ENCODE data around the gene DNAI2. TPM values are rescaled to one million over a fixed set of nuclear protein-coding genes. Genes with fewer than 3 reads are reported as not detected.
"Not testable (repeated sequence)": the region's sequence is repeated elsewhere in the genome, so short reads cannot be mapped to it uniquely, and the experiment has no call there.

Gene DNAI2
- total RNA-seq, 4 donors from 2014 or later: not detected

DNA sequence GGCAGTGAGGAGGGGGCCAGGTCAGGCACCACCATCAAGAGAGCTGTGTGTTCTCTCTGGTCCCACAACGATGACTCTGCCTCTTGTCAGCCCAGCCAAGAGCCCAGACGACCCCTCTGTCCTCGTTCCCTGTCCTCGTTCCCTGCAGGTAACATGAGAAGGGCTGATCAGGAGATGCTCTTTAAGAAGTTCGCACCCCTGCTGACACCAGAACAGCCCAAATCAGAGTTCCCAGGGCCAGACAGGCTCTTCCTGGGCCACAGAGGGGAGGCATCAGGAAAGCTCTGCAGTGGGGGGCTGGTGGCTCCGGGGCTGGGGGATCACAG lies 13.5 kb upstream of the DNAI2 start:
- H3K9me3 ChIP-seq: no peaks in the 10 kb centered on the region
- no peaks in the 10 kb centered on the region for H3K27me3 ChIP-seq
- H3K4me1 ChIP-seq: no peaks in the 10 kb centered on the region
- no peak overlapping the region for H3K27ac ChIP-seq
- DNase-seq: no peak
- TF ChIP-seq, protein P1, sequence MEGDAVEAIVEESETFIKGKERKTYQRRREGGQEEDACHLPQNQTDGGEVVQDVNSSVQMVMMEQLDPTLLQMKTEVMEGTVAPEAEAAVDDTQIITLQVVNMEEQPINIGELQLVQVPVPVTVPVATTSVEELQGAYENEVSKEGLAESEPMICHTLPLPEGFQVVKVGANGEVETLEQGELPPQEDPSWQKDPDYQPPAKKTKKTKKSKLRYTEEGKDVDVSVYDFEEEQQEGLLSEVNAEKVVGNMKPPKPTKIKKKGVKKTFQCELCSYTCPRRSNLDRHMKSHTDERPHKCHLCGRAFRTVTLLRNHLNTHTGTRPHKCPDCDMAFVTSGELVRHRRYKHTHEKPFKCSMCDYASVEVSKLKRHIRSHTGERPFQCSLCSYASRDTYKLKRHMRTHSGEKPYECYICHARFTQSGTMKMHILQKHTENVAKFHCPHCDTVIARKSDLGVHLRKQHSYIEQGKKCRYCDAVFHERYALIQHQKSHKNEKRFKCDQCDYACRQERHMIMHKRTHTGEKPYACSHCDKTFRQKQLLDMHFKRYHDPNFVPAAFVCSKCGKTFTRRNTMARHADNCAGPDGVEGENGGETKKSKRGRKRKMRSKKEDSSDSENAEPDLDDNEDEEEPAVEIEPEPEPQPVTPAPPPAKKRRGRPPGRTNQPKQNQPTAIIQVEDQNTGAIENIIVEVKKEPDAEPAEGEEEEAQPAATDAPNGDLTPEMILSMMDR (IDR thresholded peaks at IDR 0.05): no peak
- TF ChIP-seq POLR2A (IDR thresholded peaks at IDR 0.05): no peak
- no peak overlapping the region for H3K4me3 ChIP-seq
- no peaks in the 10 kb centered on the region for H3K36me3 ChIP-seq

DNA sequence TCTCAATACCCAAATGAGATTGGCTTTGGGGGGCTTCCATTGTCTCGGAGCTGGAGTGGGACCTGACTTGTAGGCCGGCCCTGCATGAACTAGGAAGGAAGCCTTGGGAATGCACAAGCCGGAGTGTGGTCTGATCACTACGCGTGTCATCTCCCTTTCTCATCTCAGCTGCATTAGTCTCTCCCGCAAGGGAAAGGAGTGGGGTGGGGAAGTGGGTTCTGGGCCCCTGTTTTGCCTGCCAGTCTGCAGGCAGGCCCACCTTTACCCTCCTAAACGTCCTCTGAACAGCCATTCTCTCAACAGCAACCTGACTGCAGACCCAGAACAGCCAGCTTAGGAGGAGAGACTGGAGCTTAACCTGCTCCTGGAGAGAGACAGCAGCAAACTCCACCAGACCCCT lies 11.4 kb upstream of the DNAI2 start:
- Histone ChIP-seq H3K27ac (no peak overlapping the region), H3K4me1 (no peaks in the 10 kb centered on the region), H3K4me3 (no peak overlapping the region), H3K27me3 (no peaks in the 10 kb centered on the region), H3K36me3 (no peaks in the 10 kb centered on the region), H3K9me3 (no peaks in the 10 kb centered on the region)
- DNase-seq: no peak
- TF ChIP-seq, protein P1 (IDR thresholded peaks at IDR 0.05): no peak
- no peak for TF ChIP-seq POLR2A (IDR thresholded peaks at IDR 0.05)

DNA sequence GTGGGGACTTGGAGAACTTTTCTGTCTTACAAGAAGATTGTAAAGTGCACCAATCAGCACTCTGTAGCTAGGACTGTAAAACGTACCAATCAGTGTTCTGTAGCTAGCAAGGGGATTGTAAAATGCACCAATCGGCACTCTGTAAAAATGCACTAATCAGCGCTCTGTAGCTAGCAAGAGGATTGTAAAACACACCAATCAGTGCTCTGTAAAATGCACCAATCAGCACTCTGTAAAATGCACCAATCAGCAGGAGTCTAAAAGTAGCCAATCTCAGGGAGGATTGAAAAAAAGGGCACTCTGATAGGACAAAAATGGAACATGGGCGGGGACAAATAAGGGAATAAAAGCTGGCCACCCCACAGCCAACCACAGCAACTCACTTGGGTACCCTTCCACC lies 7.0 kb upstream of the DNAI2 start:
- DNase-seq, H3K36me3 ChIP-seq, H3K27me3 ChIP-seq, H3K9me3 ChIP-seq, H3K4me3 ChIP-seq, H3K27ac ChIP-seq, H3K4me1 ChIP-seq: not testable (repeated sequence)

GRCh38 chr17:74267579-74267978 lies 6.5 kb upstream of the DNAI2 start:
- Histone ChIP-seq H3K4me1 (no peaks in the 10 kb centered on the region), H3K9me3 (no peaks in the 10 kb centered on the region), H3K36me3 (no peaks in the 10 kb centered on the region), H3K27me3 (no peaks in the 10 kb centered on the region), H3K27ac (no peak overlapping the region), H3K4me3 (no peak overlapping the region)
- TF ChIP-seq, protein P1 (IDR thresholded peaks at IDR 0.05): no peak
- TF ChIP-seq POLR2A (IDR thresholded peaks at IDR 0.05): no peak
- no peak for DNase-seq

DNA sequence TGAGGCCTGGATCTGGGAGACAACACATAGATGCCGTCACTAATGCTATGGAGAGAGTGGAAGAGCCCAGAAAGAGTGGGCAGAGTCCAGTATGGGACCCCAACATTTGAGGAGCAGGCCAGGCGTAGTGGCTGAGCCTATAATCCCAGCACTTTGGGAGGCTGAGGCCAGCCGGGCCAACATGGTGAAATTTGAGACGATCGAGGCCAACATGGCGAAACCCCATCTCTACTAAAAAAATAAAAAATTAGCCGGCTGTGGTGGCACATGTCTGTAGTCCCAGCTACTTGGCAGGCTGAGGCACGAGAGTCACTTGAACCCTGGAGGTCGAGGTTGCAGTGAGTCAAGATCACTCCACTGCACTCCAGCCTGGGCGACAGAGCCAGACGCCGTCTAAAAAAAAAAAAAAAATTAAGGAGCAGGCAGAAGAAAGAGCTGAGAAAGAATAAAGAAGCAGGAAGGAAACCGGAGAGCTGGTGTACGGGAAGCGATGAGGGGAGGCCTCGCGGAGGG lies 6.0 kb upstream of the DNAI2 start:
- Histone ChIP-seq H3K27ac (no peak overlapping the region), H3K9me3 (no peaks in the 10 kb centered on the region), H3K4me1 (no peaks in the 10 kb centered on the region), H3K4me3 (no peak overlapping the region), H3K36me3 (no peaks in the 10 kb centered on the region), H3K27me3 (no peaks in the 10 kb centered on the region)
- TF ChIP-seq POLR2A (IDR thresholded peaks at IDR 0.05): no peak
- TF ChIP-seq, protein P1 (IDR thresholded peaks at IDR 0.05): no peak
- DNase-seq: no peak

DNA sequence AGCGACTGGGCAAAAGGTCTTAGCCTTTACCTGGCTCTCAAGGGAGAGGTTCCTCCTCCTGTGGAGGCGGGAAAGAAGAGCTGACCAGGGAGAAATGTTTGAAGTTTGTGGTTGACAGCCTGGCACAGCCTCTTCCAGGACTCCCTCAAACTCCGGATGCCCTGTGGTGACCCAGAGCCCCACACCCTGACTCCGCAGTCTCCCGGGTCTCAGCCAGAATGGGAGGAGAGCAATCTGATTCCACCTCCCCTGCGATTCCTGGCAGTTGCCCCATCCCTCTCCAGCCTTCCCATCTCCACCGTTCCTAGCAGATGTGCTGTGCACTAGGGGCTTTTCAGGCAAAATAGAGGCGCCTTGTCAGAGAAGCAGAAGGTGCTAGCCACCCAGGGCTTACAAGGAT lies 5.5 kb upstream of the DNAI2 start:
- no peak for TF ChIP-seq POLR2A (IDR thresholded peaks at IDR 0.05)
- TF ChIP-seq, protein P1 (IDR thresholded peaks at IDR 0.05): no peak
- Histone ChIP-seq H3K36me3 (no peaks in the 10 kb centered on the region), H3K4me1 (no peaks in the 10 kb centered on the region), H3K27me3 (no peaks in the 10 kb centered on the region), H3K9me3 (no peaks in the 10 kb centered on the region), H3K4me3 (no peak overlapping the region), H3K27ac (no peak overlapping the region)
- no peak for DNase-seq
